D721Med (cell line): ENCODE data around the gene ULK4.

ENCODE experiments used
- DNase-seq: peaks from one replicate; pipeline ENCODE4 v3.0.0; 2011; ENCODE audit warnings: low spot score; ENCODE audit not compliant: insufficient read length
- FAIRE-seq: peaks from 2 replicates; lab custom pipeline; 2011; peaks lifted over from hg19 to GRCh38; lab: Jason Lieb, UNC
- CTCF ChIP-seq: IDR thresholded peaks from 2 replicates; pipeline ENCODE4 v1.5.1; 2012; ENCODE audit warnings: mild to moderate bottlenecking, control low read depth; ENCODE audit not compliant: insufficient read depth; ENCODE audit errors: missing control alignments

Gene ULK4

GRCh38 chr3:41248525-41248924 lies 713.4 kb downstream of the ULK4 start:
- no peak for TF ChIP-seq CTCF
- no peak for FAIRE-seq
- no peak for DNase-seq

- DNase-seq (no peak), FAIRE-seq (no peak)
- TF ChIP-seq CTCF: no peak
Observed at GRCh38 chr3:41247055-41248004, 714.6 kb downstream of the ULK4 start.

- no peak for TF ChIP-seq CTCF
- no peak for FAIRE-seq
- DNase-seq: no peak
Observed at GRCh38 chr3:41244620-41245336, 717.1 kb downstream of the ULK4 start.

- DNase-seq (no peak), FAIRE-seq (no peak)
- TF ChIP-seq CTCF: no peak
Observed at GRCh38 chr3:41243183-41243582, 718.7 kb downstream of the ULK4 start.

GRCh38 chr3:41241800-41242571 lies 719.9 kb downstream of the ULK4 start:
- DNase-seq (no peak), FAIRE-seq (no peak)
- TF ChIP-seq CTCF: no peak

- TF ChIP-seq CTCF: no peak
- FAIRE-seq (no peak), DNase-seq (no peak)
Observed at GRCh38 chr3:41241161-41241560, 720.7 kb downstream of the ULK4 start.
